SJSA1 (cell line): ENCODE measurements around the gene NAV2. TPM values are rescaled to one million over a fixed set of nuclear protein-coding genes. Genes with fewer than 3 reads are reported as not detected.

Source experiments
- DNase-seq, 2 experiments: peaks; one replicate each; pipeline ENCODE4 v3.0.0-alpha.2; 2015 to 2020; ENCODE audit warnings: low spot score in 2 of 2, low read depth in 1 of 2
- H3K27ac ChIP-seq: fragments of 250-450 bp; sonication (Bioruptor Pico); 2 replicates; pipeline ENCODE4 v1.5.1; 2020; ENCODE audit warnings: mild to moderate bottlenecking, moderate library complexity
- H3K27me3 ChIP-seq: fragments of 250-450 bp; sonication (Bioruptor Pico); replicated peaks from 2 replicates; pipeline ENCODE4 v1.5.1; 2020; ENCODE audit warnings: mild to moderate bottlenecking, moderate library complexity
- H3K36me3 ChIP-seq: fragments of 250-450 bp; sonication (Bioruptor Pico); 2 replicates; pipeline ENCODE4 v1.5.1; 2020; ENCODE audit warnings: mild to moderate bottlenecking
- H3K4me1 ChIP-seq: fragments of 250-450 bp; sonication (Bioruptor Pico); replicated peaks from 2 replicates; pipeline ENCODE4 v1.6.1; 2021; ENCODE audit warnings: mild to moderate bottlenecking
- H3K4me3 ChIP-seq: fragments of 250-450 bp; sonication (Bioruptor Pico); 2 replicates; pipeline ENCODE4 v1.5.1; 2020; ENCODE audit warnings: mild to moderate bottlenecking
- H3K9me3 ChIP-seq: fragments of 250-450 bp; sonication (Bioruptor Pico); replicated peaks from 2 replicates; pipeline ENCODE4 v1.5.1; 2020; ENCODE audit warnings: mild to moderate bottlenecking
- total RNA-seq: library from RNA; depleted of rRNA; stranded (reverse); fragments of >200 nt; shearing (Covaris generic); gene quantifications from 2 replicates; pipeline ENCODE4 v1.2.3, GENCODE V29; 2014

NAV2 gene
- total RNA-seq, 1 experiment from 2014 or later, result 2.6 TPM

DNA sequence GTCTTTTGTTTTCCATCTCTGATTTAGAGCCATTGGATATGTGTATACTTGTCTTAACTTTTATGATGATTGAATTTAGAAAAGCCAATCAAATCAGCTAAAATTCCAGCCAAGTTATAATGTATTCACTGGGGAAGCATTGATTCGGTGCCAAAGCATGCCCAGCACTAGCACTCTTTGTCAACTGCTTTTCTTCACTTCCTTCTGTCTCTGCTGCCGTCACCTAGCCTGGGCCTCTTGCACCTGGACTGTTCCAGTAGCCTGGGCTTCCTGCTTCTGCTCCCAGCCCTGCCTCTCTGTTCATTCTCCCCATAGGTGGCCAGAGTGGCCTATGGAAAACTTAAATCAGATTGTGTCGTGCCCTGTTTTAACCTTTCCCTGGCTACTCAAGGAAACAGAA is 80.7 kb downstream of the NAV2 start:
- Histone ChIP-seq H3K9me3 (no peaks in the 10 kb centered on the region), H3K4me3 (no peak overlapping the region), H3K4me1 (no peaks in the 10 kb centered on the region), H3K27ac (no peak overlapping the region), H3K27me3 (no peaks in the 10 kb centered on the region), H3K36me3 (no peaks in the 10 kb centered on the region)
- DNase-seq, result no peak

DNA sequence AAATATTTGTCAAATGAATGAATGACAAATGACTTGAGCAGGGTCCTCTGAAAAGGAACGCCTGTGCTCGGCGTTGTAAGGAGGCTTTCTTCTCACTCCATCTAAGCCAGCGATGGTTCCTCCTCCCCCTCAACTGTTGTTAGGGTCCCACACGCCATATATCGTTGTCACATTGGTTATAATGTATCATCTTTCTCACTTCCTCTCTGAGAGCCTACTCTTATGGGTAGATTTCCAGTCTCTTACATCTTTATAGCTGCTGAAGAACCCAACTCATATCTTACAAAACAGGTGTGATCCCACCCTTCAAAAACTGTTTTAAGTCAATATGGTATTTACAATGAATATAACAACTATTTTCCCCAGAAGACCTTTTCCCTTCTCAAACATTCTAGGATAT is 81.5 kb downstream of the NAV2 start:
- H3K27ac ChIP-seq, result no peak overlapping the region
- H3K36me3 ChIP-seq, result no peaks in the 10 kb centered on the region
- H3K4me1 ChIP-seq, result no peaks in the 10 kb centered on the region
- DNase-seq, result no peak
- H3K4me3 ChIP-seq, result no peak overlapping the region
- H3K27me3 ChIP-seq, result no peaks in the 10 kb centered on the region
- H3K9me3 ChIP-seq, result no peaks in the 10 kb centered on the region

DNA sequence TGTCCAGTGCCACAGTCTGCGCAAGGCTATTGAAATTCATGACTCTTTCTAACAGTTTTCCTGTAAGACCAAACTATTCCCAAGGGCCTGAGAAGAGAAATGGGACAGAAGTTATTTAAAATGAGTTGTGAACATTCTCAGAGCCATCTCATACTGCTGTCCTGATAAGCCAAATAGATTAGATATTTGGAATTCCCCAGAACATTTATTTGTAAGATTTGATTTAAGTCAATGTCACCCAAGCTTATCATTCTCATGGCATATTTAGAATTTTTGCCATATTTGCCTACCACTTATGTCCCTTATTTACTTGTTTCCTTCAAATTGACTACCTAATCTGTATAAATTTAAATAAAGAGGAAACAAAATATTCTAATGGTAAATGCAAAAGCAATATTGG is 82.4 kb downstream of the NAV2 start:
- no peaks in the 10 kb centered on the region for H3K4me1 ChIP-seq
- no peaks in the 10 kb centered on the region for H3K9me3 ChIP-seq
- H3K36me3 ChIP-seq, result no peaks in the 10 kb centered on the region
- H3K27me3 ChIP-seq, result no peaks in the 10 kb centered on the region
- no peak for DNase-seq
- no peak overlapping the region for H3K4me3 ChIP-seq
- H3K27ac ChIP-seq, result no peak overlapping the region

DNA sequence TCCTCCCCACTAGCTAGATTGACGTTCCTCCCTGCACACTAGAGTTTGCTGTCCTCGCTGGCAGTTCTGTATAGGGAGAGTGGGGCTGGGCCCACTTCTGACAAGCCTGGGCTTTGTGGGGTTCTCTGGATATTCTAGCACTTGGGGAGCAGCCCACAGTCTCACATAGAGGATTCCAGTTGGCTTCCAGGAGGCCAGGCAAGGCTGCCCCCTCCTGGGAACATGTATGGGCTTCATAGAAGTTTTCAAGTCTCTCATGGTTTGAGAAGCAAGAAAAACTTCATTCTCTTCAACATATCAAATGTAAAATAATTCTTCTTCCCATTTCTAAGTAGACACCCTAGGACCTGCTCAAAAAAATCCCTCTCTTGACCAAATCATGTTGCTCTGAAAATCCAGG is 87.5 kb downstream of the NAV2 start:
- Histone ChIP-seq H3K9me3 (no peaks in the 10 kb centered on the region), H3K27ac (no peak overlapping the region), H3K27me3 (no peaks in the 10 kb centered on the region), H3K4me3 (no peak overlapping the region), H3K36me3 (no peaks in the 10 kb centered on the region), H3K4me1 (no peaks in the 10 kb centered on the region)
- no peak for DNase-seq

DNA sequence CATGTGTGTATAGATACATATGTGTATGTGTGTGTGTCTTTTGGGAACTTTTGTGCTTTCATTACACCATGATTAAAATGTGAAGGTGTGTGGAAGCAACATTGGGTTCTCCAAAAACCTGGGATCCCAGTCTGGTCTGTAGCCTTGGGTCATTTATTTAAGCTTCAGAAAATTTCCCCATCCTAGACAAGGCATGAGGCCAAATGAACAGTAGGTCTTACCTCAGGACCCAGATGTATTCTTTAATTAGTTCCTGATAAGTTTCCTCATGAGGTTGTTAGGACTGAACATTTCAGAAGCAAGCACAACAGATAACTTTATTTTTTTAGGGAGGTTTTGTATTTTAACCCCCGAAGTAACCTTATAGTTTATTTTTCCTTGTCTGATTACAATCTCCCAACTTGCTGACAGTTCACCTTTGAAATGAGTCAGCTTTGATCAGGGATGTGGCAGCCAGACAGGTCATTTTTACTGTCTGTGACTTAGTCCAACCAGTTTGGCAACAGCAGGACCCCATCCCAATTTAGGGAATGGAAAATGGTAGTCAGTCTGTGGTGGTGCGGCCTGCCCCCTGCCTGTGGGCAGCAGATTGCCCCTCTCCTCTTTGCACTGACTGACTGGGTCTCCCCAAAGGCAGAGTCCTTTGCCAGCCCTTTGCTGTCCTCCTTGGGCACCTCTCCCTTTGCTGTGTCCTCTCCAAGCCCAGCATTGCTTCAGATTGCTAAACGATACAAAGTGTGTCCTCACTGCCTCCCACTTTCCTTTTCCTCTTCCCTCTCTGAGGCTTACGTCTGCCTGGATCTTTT is 88.3 kb downstream of the NAV2 start:
- Histone ChIP-seq H3K4me1 (peaks cover 3% of the 10 kb centered on the region; the same call in 1 of the 2 replicates), H3K36me3 (no peaks in the 10 kb centered on the region), H3K27me3 (no peaks in the 10 kb centered on the region), H3K4me3 (no peak overlapping the region), H3K9me3 (no peaks in the 10 kb centered on the region), H3K27ac (no peak overlapping the region)
- DNase-seq, result no peak

DNA sequence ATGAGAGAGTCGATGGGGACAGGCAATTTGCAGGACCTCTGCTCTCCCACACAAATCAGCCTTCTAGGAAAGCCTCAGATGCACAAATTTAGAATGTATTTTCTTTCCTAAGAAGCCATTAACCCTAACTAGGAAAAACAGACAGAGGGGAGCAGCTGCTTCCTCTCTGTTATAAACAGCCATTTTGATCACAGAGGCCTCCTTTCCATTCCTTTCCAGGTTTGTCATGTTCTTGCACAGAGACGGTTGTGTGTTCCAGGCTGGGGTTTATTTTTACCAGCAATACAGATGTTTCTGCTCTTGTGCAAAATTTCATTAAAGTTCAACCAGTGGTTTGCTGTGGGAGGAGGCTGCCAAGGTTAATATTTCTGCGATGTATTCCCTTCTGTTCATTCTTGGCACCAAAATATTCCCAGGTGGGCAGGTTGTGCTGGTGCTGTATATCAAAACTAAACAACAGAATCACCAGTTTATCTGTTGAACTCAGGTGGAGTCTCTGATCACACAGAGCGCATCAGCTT is 90.2 kb downstream of the NAV2 start:
- Histone ChIP-seq H3K4me3 (no peak overlapping the region), H3K27ac (no peak overlapping the region), H3K4me1 (peaks cover 3% of the 10 kb centered on the region; the same call in 1 of the 2 replicates), H3K9me3 (no peaks in the 10 kb centered on the region), H3K27me3 (no peaks in the 10 kb centered on the region), H3K36me3 (no peaks in the 10 kb centered on the region)
- DNase-seq, result no peak

DNA sequence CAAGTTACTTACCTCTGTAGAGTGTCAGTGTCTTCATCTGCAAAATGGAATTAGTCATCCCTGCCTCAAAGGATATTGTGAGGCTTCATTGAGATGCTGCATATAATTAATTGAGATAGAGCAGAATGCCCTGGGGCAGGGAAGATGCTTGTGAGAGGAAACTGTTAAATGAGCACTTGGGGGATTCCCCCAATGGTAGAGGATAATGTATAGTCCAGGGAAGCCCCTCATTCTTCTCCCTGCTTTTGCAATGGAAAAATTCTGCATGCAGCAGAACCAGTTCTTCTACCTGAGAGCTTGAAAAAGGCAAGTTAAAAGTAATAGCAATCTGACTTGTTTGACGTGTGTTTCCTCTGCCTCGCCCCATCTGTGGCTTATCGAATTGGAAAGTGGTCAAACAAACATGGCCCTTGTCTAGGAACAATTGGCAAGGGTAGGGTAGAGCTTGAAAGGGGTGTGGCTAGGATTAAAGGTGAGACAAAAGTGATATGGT is 90.9 kb downstream of the NAV2 start:
- Histone ChIP-seq H3K4me3 (no peak overlapping the region), H3K27ac (no peak overlapping the region), H3K4me1 (peaks cover 3% of the 10 kb centered on the region; the same call in 1 of the 2 replicates), H3K36me3 (no peaks in the 10 kb centered on the region), H3K9me3 (no peaks in the 10 kb centered on the region), H3K27me3 (no peaks in the 10 kb centered on the region)
- no peak for DNase-seq

DNA sequence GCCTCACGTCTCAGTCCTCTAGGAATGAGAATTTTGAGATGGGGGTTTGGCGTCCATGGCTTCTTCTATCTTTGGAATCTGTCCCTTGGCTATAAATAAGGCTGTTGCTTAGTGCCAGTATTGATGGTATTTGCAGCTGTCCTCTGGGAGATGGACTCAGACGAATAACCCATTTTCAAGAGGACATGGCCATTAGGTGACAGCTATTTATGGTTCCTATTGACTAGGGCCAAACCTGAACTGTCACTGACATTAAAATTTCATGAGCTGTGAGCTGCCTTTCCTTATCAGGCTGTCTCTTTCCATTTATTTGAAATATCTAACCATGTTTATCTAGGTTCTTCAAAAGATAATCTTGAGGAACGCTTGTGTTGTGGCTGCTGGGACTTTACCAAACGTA is 92.7 kb downstream of the NAV2 start:
- no peaks in the 10 kb centered on the region for H3K36me3 ChIP-seq
- H3K4me3 ChIP-seq, result no peak overlapping the region
- H3K4me1 ChIP-seq, result peaks cover 3% of the 10 kb centered on the region; the same call in 1 of the 2 replicates
- no peaks in the 10 kb centered on the region for H3K9me3 ChIP-seq
- H3K27ac ChIP-seq, result no peak overlapping the region
- no peak for DNase-seq
- H3K27me3 ChIP-seq, result no peaks in the 10 kb centered on the region

DNA sequence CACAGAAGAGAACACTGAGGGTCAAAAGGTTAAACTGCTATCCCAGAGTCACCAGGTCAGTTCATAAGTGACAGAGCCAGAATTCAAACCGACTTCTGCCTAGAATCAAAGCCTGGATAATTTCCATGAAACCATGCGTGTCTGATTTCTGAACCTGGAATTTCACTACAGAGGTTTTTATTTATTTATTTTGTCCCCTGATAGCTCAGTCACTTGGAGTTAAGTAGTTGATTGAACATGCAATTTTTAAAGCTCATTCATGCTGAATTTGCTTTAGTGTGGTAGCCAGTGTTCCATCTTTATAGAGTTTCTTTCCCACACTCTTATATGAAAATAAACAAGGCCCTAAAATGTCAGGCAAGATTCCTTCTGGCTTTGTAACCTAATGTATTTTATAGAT is 93.2 kb downstream of the NAV2 start:
- H3K27me3 ChIP-seq, result no peaks in the 10 kb centered on the region
- no peaks in the 10 kb centered on the region for H3K36me3 ChIP-seq
- no peak overlapping the region for H3K4me3 ChIP-seq
- H3K27ac ChIP-seq, result no peak overlapping the region
- H3K9me3 ChIP-seq, result no peaks in the 10 kb centered on the region
- peak in 1 of 2 experiments; percentile 1 for DNase-seq
- peaks cover 3% of the 10 kb centered on the region; the same call in 1 of the 2 replicates for H3K4me1 ChIP-seq

DNA sequence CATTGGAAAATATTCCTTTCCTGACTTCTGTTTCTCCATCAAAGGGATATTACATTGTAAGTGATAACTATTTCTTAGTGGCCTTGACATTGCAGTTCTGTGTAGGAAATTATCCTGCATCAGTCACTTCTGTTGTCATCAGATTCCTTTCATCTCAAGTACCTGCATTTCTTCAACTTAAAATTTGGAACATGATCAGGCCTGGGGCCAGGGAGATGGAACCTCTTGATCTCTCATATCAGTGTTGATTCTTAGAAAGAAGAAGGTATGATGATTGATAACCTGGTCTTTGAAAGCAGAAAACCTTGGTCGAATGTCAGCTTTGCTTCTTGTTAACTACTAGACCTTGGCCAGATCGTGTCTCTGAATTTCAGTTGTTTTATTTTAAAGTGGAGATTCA is 93.6 kb downstream of the NAV2 start:
- DNase-seq, result no peak
- Histone ChIP-seq H3K27me3 (no peaks in the 10 kb centered on the region), H3K36me3 (no peaks in the 10 kb centered on the region), H3K4me1 (peaks cover 3% of the 10 kb centered on the region; the same call in 1 of the 2 replicates), H3K4me3 (no peak overlapping the region), H3K27ac (no peak overlapping the region), H3K9me3 (no peaks in the 10 kb centered on the region)

DNA sequence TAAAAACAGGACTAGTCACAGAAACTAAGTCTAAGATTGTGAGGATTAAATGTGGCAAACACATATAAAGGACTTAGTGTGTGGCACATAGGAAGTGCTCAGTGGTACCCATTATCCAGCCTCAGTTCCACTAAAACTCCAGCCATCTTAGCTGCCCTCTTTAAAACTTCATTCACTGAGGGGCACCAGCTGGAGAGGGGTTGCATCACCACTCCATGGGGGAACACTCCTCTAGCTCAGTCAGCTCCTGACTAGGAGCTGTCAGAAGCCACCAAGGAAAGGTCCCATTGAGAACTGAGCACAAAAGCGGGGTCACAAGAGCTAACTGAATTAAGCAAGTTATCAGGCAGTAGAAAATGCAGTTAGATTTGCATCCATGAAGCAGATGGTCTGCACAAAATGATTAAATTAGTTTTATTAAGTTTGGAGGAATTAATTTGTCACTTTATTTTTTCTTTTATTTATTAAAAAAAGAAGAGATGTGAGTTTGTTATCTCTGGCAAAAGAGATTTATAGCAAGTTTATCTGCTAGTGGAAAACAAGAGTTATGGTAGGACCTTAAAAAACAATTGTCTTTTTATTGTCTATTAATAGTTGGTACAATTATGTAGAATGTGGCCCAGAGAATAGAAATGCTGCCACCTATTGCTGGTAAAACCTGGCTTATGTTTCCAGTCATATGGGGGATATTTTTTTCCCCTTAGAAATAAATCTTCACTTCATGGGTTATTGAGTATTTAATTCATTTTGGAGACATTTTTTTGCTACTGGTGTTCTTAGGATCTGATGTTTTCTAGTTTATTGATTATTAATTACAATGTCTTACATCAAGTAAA is 95.7 kb downstream of the NAV2 start:
- Histone ChIP-seq H3K4me1 (peaks cover 3% of the 10 kb centered on the region; the same call in 1 of the 2 replicates), H3K4me3 (no peak overlapping the region), H3K27me3 (no peaks in the 10 kb centered on the region), H3K36me3 (no peaks in the 10 kb centered on the region), H3K27ac (no peak overlapping the region), H3K9me3 (no peaks in the 10 kb centered on the region)
- DNase-seq, result no peak

DNA sequence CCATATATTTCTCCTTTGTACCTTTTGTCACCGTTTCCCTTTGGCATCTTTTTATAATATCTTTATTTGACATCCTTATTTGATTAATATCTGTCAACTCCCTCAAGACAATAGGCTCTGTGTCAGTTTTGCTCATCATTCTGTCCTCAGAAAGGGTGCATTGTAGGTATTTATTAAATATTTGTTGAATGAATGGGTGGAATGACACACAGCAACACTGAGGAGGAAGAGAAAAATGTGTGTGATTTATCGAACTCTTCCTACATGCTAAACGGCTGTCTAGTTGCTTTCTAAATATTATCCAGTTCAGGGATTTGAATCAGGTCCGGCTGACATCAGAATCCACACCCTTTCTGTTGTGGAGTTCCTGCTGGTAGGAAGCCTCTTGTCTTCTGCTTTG is 98.2 kb downstream of the NAV2 start:
- Histone ChIP-seq H3K36me3 (no peaks in the 10 kb centered on the region), H3K9me3 (no peaks in the 10 kb centered on the region), H3K4me3 (no peak overlapping the region), H3K27me3 (no peaks in the 10 kb centered on the region), H3K27ac (no peak overlapping the region), H3K4me1 (no peaks in the 10 kb centered on the region)
- no peak for DNase-seq

DNA sequence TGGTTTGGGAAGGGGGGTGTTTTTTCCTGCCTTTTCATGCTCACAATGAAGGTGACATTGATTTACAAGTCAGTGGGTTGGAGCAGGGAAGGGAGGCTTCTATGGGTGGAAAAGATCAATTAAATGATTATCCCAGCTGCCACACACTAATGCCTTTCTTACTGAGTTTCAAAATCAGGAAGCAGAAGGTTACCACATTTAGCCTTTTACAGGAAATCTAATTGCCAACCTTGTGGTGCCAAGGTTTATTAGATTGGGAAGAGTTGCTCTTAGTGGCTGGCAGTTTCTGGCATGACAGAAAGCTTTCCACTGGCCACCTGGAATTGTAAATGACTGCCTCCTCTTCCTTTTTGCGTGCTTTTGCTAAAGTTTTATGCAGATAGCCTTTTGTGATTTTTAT is 98.7 kb downstream of the NAV2 start:
- H3K27me3 ChIP-seq, result no peaks in the 10 kb centered on the region
- no peaks in the 10 kb centered on the region for H3K9me3 ChIP-seq
- no peak overlapping the region for H3K27ac ChIP-seq
- no peaks in the 10 kb centered on the region for H3K4me1 ChIP-seq
- H3K4me3 ChIP-seq, result no peak overlapping the region
- H3K36me3 ChIP-seq, result no peaks in the 10 kb centered on the region
- DNase-seq, result no peak

DNA sequence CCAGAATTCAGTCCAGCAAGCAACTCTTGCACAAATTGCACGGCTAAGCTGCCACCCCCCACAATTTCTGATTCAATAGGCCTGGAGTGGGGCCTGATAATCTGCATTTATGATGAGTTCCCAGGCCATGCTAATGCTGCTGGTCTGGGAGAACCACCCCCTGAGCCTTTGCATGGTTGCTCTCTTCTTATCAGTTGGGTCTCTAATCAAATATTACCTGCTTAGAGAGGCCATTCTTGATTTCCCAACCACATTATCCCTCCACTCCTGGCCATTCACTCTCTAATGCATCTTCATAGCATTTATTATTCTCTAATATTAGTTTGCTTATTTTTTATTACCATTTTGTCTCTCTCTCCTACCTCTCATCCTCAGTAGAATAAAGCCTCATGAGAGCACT is 99.5 kb downstream of the NAV2 start:
- Histone ChIP-seq H3K9me3 (no peaks in the 10 kb centered on the region), H3K4me1 (no peaks in the 10 kb centered on the region), H3K27ac (no peak overlapping the region), H3K27me3 (no peaks in the 10 kb centered on the region), H3K4me3 (no peak overlapping the region), H3K36me3 (no peaks in the 10 kb centered on the region)
- no peak for DNase-seq
